Measurements from ENCODE around the gene PRRC2B. TPM values are rescaled to one million over a fixed set of nuclear protein-coding genes. Genes with fewer than 3 reads are reported as not detected.

The PRRC2B gene
- total RNA-seq, 1 experiment from 2014 or later = 170 TPM

- H3K79me2 ChIP-seq (ENCODE audit: insufficient read depth, low read length) = peaks cover 93% of the 10 kb centered on the region
- DNase-seq (ENCODE audit: low read depth, low spot score) (no peak), ATAC-seq (no peak)
- H3K4me2 ChIP-seq (ENCODE audit: low read length) = no peak overlapping the region
- no peaks in the 10 kb centered on the region for H3K27me3 ChIP-seq (ENCODE audit: insufficient read depth, low read length)
- H2AFZ ChIP-seq (ENCODE audit: low read depth, low read length, poor library complexity, severe bottlenecking) = no peak overlapping the region
- BruUV-seq (replicated peaks) = no TSS peak
- no peaks in the 10 kb centered on the region for H3K9me2 ChIP-seq (ENCODE audit: insufficient read depth)
- RAD21 ChIA-PET (ENCODE audit: low non-redundant PET in 1 of 2, low total read pairs in 2 of 2, uncharacterized antibody in 2 of 2, unreplicated experiment in 2 of 2) = no interaction called here
- no peaks in the 10 kb centered on the region for H3K9me3 ChIP-seq (ENCODE audit: control insufficient read depth in 1 of 2, insufficient read depth in 1 of 2, low read depth in 1 of 2, low read length in 2 of 2)
- H3K9ac ChIP-seq (ENCODE audit: low read length) = no peak overlapping the region
- intact Hi-C loops (cut with micrococcal nuclease) = no loop called here
- H3K4me3 ChIP-seq (replicated peaks in 1 of 2; ENCODE audit: low read depth in 1 of 2, low read length in 2 of 2) = no peak overlapping the region
- CTCF ChIA-PET = no interaction called here
- POLR2A ChIA-PET = no interaction called here
- peaks cover 9% of the 10 kb centered on the region; the same call in 1 of the 2 replicates for H4K20me1 ChIP-seq (ENCODE audit: insufficient read depth)
- no peak for TF ChIP-seq EZH2phosphoT487 (IDR thresholded peaks at IDR 0.05; ENCODE audit: borderline replicate concordance)
- TF ChIP-seq SP1 (IDR thresholded peaks at IDR 0.05; ENCODE audit: low read depth) = no peak
- no peak for TF ChIP-seq YY1 (IDR thresholded peaks at IDR 0.05; ENCODE audit: extremely low read depth, insufficient replicate concordance, low read depth, low read length)
- TF ChIP-seq CTCF (IDR thresholded peaks at IDR 0.05 in 2 of 3, conservative IDR thresholded peaks at IDR 0.05 in 1 of 3; ENCODE audit: borderline replicate concordance in 1 of 3, insufficient read depth in 1 of 3, low read depth in 2 of 3, low read length in 2 of 3) = no peak
- no peak for TF ChIP-seq TCF7L2 (IDR thresholded peaks at IDR 0.05; ENCODE audit: borderline replicate concordance, extremely low read depth, insufficient read depth, insufficient read length)
- TF ChIP-seq CBX3 (IDR thresholded peaks at IDR 0.05; ENCODE audit: low read depth) = no peak
- TF ChIP-seq MAX (IDR thresholded peaks at IDR 0.05) = no peak
- TF ChIP-seq REST (IDR thresholded peaks at IDR 0.05; ENCODE audit: low read depth) = no peak
- TF ChIP-seq CEBPB (IDR thresholded peaks at IDR 0.05; ENCODE audit: low read depth) = no peak
- no peak for TF ChIP-seq POLR2A (IDR thresholded peaks at IDR 0.05; ENCODE audit: borderline replicate concordance, extremely low read depth, insufficient read depth, insufficient read length)
- no peak for TF ChIP-seq RAD21 (IDR thresholded peaks at IDR 0.05; ENCODE audit: low read depth)
- TF ChIP-seq SRF (IDR thresholded peaks at IDR 0.05; ENCODE audit: low read depth) = no peak
- TF ChIP-seq EGR1 (IDR thresholded peaks at IDR 0.05; ENCODE audit: low read depth) = no peak
- TF ChIP-seq ELF1 (IDR thresholded peaks at IDR 0.05; ENCODE audit: borderline replicate concordance, low read depth) = no peak
- TF ChIP-seq SIN3A (IDR thresholded peaks at IDR 0.05; ENCODE audit: low read depth) = no peak
- TF ChIP-seq ZFX (IDR thresholded peaks at IDR 0.05) = no peak
- TF ChIP-seq EZH2 (IDR thresholded peaks at IDR 0.05) = no peak
- H3K36me3 ChIP-seq (ENCODE audit: control insufficient read depth in 1 of 2, insufficient read depth in 2 of 2, low read length in 2 of 2) = peaks cover 12 to 26% of the 10 kb centered on the region in 2 experiments; a peak in 3 of 4 replicates
- H3K27ac ChIP-seq (ENCODE audit: low read depth, low read length) = no peak overlapping the region
- no peaks in the 10 kb centered on the region for H3K4me1 ChIP-seq (ENCODE audit: control insufficient read depth in 1 of 2, insufficient read depth in 2 of 2, low read length in 2 of 2)
Observed at GRCh38 chr9:131429121-131430012, 35.5 kb downstream of the PRRC2B start.

All from HCT116 (cell line).